Osteoblast (primary cell): Measurements from ENCODE around the gene FBXO45. TPM values are rescaled to one million over a fixed set of nuclear protein-coding genes. Genes with fewer than 3 reads are reported as not detected.

Source experiments
- DNase-seq: peaks from one replicate; pipeline ENCODE4 v3.0.0; 2011; ENCODE audit warnings: low spot score, mixed read lengths; ENCODE audit not compliant: insufficient read length; ENCODE audit errors: missing footprints
- H2AFZ ChIP-seq: 2 replicates; pipeline ENCODE4 v1.6.0; 2011; ENCODE audit warnings: mild to moderate bottlenecking, low read length
- H3K27ac ChIP-seq: 2 replicates; pipeline ENCODE4 v1.5.1; 2011; ENCODE audit warnings: mild to moderate bottlenecking, low read depth, low read length, moderate library complexity
- H3K27me3 ChIP-seq: 2 replicates; pipeline ENCODE4 v1.6.0; 2012; ENCODE audit warnings: mild to moderate bottlenecking, control low read depth, inconsistent platforms, low read length, moderate library complexity; ENCODE audit not compliant: insufficient read depth
- H3K36me3 ChIP-seq: 2 replicates; pipeline ENCODE4 v1.5.1; 2011; ENCODE audit warnings: mild to moderate bottlenecking, low read length, control low read depth, moderate library complexity; ENCODE audit not compliant: insufficient read depth
- H3K4me1 ChIP-seq: 2 replicates; pipeline ENCODE4 v1.5.1; 2011; ENCODE audit warnings: mild to moderate bottlenecking, low read length, control low read depth, moderate library complexity; ENCODE audit not compliant: insufficient read depth
- H3K4me2 ChIP-seq: 2 replicates; pipeline ENCODE4 v1.6.0; 2011; ENCODE audit warnings: mild to moderate bottlenecking, low read length; ENCODE audit not compliant: insufficient read depth
- H3K4me3 ChIP-seq: fragments of 200-600 bp; sonication (generic); 3 replicates; pipeline ENCODE4 v1.5.1; 2012; ENCODE audit warnings: mild to moderate bottlenecking, low read length, inconsistent platforms; ENCODE audit not compliant: insufficient read depth
- H3K79me2 ChIP-seq: 2 replicates; pipeline ENCODE4 v1.6.0; 2012; ENCODE audit warnings: mild to moderate bottlenecking, low read length, control low read depth, inconsistent platforms; ENCODE audit not compliant: insufficient read depth
- H3K9me3 ChIP-seq: 2 replicates; pipeline ENCODE4 v1.5.1; 2011; ENCODE audit warnings: low read depth, low read length, control low read depth
- H4K20me1 ChIP-seq: 2 replicates; pipeline ENCODE4 v1.6.0; 2012; ENCODE audit warnings: mild to moderate bottlenecking, low read length, control low read depth; ENCODE audit not compliant: insufficient read depth
- CTCF ChIP-seq: IDR thresholded peaks from 2 replicates; pipeline ENCODE4 v1.5.1; 2011; ENCODE audit warnings: mild to moderate bottlenecking, low read depth, low read length, moderate library complexity; ENCODE audit errors: extremely low read depth
- total RNA-seq: library from RNA; depleted of rRNA; stranded (reverse); fragments of >200 nt; gene quantifications from 2 replicates; pipeline ENCODE4 v1.2.3, GENCODE V29; 2012

The FBXO45 gene
- total RNA-seq, 1 donor, result 8.0 TPM

DNA sequence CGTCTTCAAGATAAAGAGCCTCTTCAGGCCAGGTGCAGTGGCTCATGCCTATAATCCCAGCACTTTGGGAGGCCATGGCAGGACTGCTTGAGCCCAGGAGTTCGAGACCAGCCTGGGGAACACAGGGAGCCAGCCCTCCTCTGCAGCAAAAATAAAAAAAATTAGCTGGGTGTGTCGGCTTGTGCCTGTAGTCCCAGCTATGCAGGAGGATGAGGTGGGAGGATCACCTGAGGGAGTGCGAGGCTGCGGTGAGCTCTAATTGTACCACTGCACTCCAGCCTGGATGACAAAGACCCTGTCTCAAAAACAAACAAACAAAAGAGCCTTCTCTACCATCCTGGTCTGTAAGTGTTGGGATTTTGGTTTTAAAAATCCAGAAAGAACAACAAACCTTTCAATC, 11.2 kb upstream of the FBXO45 start:
- Histone ChIP-seq H3K4me1 (no peaks in the 10 kb centered on the region), H3K4me3 (no peak overlapping the region), H3K27ac (no peak overlapping the region), H3K79me2 (peaks cover 4% of the 10 kb centered on the region), H3K9me3 (no peaks in the 10 kb centered on the region), H3K36me3 (peaks cover 10% of the 10 kb centered on the region), H4K20me1 (no peaks in the 10 kb centered on the region), H3K27me3 (no peaks in the 10 kb centered on the region), H2AFZ (no peak overlapping the region), H3K4me2 (no peak overlapping the region)
- no peak for TF ChIP-seq CTCF
- no peak for DNase-seq

DNA sequence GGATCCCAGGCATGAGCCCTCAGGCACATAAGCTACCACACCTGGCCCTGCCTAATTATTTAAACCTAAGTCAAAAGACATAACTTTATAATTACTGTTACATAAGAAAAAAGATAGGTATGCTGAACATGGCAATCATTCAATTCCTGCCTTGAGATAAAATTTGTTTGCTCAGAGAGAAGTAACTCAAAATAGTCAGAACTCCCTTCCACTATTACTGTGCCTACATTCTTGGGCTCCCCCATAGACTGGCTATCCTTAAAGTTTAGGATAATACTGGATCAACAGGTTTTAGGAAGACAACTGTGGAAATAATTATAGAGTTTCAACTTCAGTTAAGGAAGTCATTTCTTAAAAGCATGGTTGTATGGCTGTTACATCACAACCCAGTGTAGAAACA, 10.0 kb upstream of the FBXO45 start:
- no peaks in the 10 kb centered on the region for H4K20me1 ChIP-seq
- no peaks in the 10 kb centered on the region for H3K27me3 ChIP-seq
- H3K79me2 ChIP-seq, result peaks cover 8% of the 10 kb centered on the region
- no peak overlapping the region for H2AFZ ChIP-seq
- peaks cover 12% of the 10 kb centered on the region for H3K36me3 ChIP-seq
- H3K4me2 ChIP-seq, result no peak overlapping the region
- H3K9me3 ChIP-seq, result no peaks in the 10 kb centered on the region
- TF ChIP-seq CTCF, result no peak
- H3K27ac ChIP-seq, result no peak overlapping the region
- no peak overlapping the region for H3K4me3 ChIP-seq
- DNase-seq, result no peak
- H3K4me1 ChIP-seq, result no peaks in the 10 kb centered on the region

GRCh38 chr3:196559826-196560225, 8.6 kb upstream of the FBXO45 start:
- H3K4me1 ChIP-seq, result no peaks in the 10 kb centered on the region
- TF ChIP-seq CTCF, result no peak
- H3K27me3 ChIP-seq, result no peaks in the 10 kb centered on the region
- H3K4me2 ChIP-seq, result no peak overlapping the region
- no peak overlapping the region for H3K4me3 ChIP-seq
- H3K79me2 ChIP-seq, result peaks cover 11% of the 10 kb centered on the region
- no peak for DNase-seq
- no peaks in the 10 kb centered on the region for H3K9me3 ChIP-seq
- H2AFZ ChIP-seq, result no peak overlapping the region
- H3K36me3 ChIP-seq, result peaks cover 12% of the 10 kb centered on the region
- H4K20me1 ChIP-seq, result no peaks in the 10 kb centered on the region
- no peak overlapping the region for H3K27ac ChIP-seq

GRCh38 chr3:196563721-196564225, 4.7 kb upstream of the FBXO45 start:
- Histone ChIP-seq H3K27ac (no peak overlapping the region), H3K9me3 (no peaks in the 10 kb centered on the region), H3K4me1 (peaks cover 8% of the 10 kb centered on the region), H3K79me2 (peaks cover 28% of the 10 kb centered on the region), H3K4me3 (no peak overlapping the region), H2AFZ (no peak overlapping the region), H4K20me1 (no peaks in the 10 kb centered on the region), H3K4me2 (no peak overlapping the region), H3K36me3 (peaks cover 12% of the 10 kb centered on the region), H3K27me3 (no peaks in the 10 kb centered on the region)
- TF ChIP-seq CTCF, result no peak
- DNase-seq, result no peak
